Astrocyte of the spinal cord (primary cell): ENCODE results near the gene OR6J1.
"Not testable (repeated sequence)": the region's sequence is repeated elsewhere in the genome, so short reads cannot be mapped to it uniquely, and the experiment has no call there.

Experiments used
- DNase-seq: peaks from one replicate; pipeline ENCODE4 v3.0.0; 2011; ENCODE audit warnings: low read depth, low spot score
- H3K4me3 ChIP-seq: 2 replicates; pipeline ENCODE4 v1.5.1; 2011; ENCODE audit warnings: low read depth, mild to moderate bottlenecking, low read length, moderate library complexity
- in situ Hi-C: cut with HindIII; loops from 2 replicates; pipeline ENCODE4 v1.10.0; 2017; ENCODE audit warnings: low sequenced_read_pairs
- TF ChIP-seq, protein P1 (sequence below): IDR thresholded peaks from 2 replicates; pipeline ENCODE4 v1.5.1; 2012; ENCODE audit warnings: low read depth, mild to moderate bottlenecking, low read length, inconsistent platforms

OR6J1 gene

DNA sequence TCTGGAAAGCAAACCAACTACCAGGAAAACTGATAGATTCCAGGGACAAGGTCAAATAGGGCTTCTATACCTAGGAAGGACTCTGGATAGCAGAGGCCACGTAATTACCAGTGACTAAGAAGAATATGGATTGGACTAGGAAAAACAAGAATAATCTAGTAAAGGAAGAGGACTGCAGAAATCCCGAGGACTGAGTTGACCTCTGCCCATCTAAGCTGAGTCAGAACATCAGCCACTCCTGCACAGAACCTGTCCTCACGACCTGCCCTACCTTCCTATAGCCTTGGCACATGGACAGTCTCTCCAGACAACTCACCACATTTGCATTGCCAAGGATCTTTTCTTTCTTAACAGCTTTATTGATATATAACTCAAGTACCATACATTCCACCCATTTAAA is 2.3 kb downstream of the OR6J1 start:
- DNase-seq = no peak
- no peak overlapping the region for H3K4me3 ChIP-seq
- in situ Hi-C loops = no loop called here
- TF ChIP-seq, protein P1, sequence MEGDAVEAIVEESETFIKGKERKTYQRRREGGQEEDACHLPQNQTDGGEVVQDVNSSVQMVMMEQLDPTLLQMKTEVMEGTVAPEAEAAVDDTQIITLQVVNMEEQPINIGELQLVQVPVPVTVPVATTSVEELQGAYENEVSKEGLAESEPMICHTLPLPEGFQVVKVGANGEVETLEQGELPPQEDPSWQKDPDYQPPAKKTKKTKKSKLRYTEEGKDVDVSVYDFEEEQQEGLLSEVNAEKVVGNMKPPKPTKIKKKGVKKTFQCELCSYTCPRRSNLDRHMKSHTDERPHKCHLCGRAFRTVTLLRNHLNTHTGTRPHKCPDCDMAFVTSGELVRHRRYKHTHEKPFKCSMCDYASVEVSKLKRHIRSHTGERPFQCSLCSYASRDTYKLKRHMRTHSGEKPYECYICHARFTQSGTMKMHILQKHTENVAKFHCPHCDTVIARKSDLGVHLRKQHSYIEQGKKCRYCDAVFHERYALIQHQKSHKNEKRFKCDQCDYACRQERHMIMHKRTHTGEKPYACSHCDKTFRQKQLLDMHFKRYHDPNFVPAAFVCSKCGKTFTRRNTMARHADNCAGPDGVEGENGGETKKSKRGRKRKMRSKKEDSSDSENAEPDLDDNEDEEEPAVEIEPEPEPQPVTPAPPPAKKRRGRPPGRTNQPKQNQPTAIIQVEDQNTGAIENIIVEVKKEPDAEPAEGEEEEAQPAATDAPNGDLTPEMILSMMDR = no peak

DNA sequence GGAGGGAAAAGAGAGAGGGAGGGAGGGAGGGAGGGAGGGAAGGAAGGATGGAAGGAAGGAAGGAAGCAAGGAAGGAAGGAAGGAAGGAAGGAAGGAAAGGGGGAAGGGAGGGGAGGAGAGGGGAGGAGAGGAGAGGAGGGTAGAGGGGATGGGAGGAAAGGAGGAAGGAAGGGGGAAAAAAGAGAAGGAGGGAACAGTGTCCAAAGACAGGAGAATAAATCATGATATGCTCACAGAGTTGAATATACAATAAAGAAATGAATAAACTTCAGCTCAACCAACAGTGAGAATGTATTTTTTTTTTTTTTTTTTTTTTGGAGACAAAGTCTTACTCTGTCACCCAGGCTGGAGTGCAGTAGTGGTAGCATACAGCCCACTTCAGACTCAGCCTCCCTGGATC is 4.0 kb downstream of the OR6J1 start:
- in situ Hi-C loops = no loop called here
- H3K4me3 ChIP-seq = no peak overlapping the region
- TF ChIP-seq, protein P1 = no peak
- DNase-seq = no peak

DNA sequence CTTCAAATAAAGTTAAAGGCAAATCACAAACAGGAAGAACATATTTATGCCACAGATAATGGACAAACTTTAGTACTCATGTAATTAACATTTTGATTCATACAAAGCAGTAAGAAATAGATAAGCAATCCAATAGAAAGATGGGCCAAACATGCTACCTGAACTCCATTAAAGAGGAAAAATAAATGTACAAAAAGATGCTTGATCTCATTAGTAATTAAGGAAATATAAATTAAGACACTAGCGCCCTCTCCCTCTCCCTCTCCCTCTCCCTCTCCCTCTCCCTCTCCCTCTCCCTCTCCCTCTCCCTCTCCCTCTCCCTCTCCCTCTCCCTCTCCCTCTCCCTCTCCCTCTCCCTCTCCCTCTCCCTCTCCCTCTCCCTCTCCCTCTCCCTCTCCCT is 8.2 kb downstream of the OR6J1 start:
- in situ Hi-C loops, DNase-seq, H3K4me3 ChIP-seq: not testable (repeated sequence)

GRCh38 chr14:22634233-22634900 is 9.8 kb downstream of the OR6J1 start:
- in situ Hi-C loops = no loop called here
- DNase-seq = no peak
- H3K4me3 ChIP-seq = no peak overlapping the region
- TF ChIP-seq, protein P1 = no peak

DNA sequence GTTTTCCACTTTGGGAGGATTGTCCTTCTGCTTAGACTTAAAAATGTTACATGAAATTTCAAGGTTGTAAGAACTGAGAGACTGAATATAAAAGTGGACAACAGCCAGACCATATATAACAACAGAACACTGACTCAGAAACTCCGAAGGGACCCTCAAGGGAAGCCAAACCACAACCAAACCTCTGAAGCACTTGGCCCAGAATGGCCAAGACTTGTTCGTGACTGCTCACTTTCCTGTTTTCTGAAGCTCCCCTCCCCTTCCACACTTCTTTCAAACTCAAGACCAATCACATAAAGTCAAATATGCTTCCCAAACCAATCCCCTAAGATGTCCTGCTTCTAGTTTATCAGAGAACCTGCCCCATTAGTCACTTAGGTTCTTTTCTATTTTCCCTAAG is 13.7 kb downstream of the OR6J1 start:
- TF ChIP-seq, protein P1 = no peak
- DNase-seq = peak; percentile 95
- H3K4me3 ChIP-seq = no peak overlapping the region
- in situ Hi-C loops = no loop called here

- in situ Hi-C loops = no loop called here
- no peak overlapping the region for H3K4me3 ChIP-seq
- peak; percentile 22 for DNase-seq
- TF ChIP-seq, protein P1 = no peak
Observed at GRCh38 chr14:22630066-22630465, 14.1 kb downstream of the OR6J1 start.

GRCh38 chr14:22629361-22629760 is 14.8 kb downstream of the OR6J1 start:
- TF ChIP-seq, protein P1 = no peak
- in situ Hi-C loops = no loop called here
- H3K4me3 ChIP-seq = no peak overlapping the region
- no peak for DNase-seq
